OCI-LY7 (cell line): ENCODE data around the gene DDAH1. TPM values are rescaled to one million over a fixed set of nuclear protein-coding genes. Genes with fewer than 3 reads are reported as not detected.

Source experiments
- BruUV-seq: library from RNA; stranded (reverse); fragments of 400-500 nt; replicated peaks from 2 replicates; lab custom pipeline; 2021; lab: Mats Ljungman, UMichigan
- CTCF ChIA-PET: fragments of 300-600 bp; sonication (Branson Sonifier 250); formaldehyde crosslinking; loops from one replicate; lab custom pipeline; 2022; ENCODE audit warnings: antibody characterized with exemption; ENCODE audit not compliant: unreplicated experiment; lab: Charles Lee
- POLR2A ChIA-PET: fragments of 300-600 bp; sonication (Branson Sonifier 250); formaldehyde crosslinking; loops from one replicate; lab custom pipeline; 2022; ENCODE audit warnings: antibody characterized with exemption; lab: Charles Lee
- DNase-seq: peaks from one replicate; pipeline ENCODE4 v3.0.0-alpha.2; 2015; ENCODE audit warnings: low spot score
- H2AFZ ChIP-seq: fragments of 200-600 bp; sonication (generic), shearing (Covaris generic); 2 replicates; pipeline ENCODE4 v1.6.1; 2014; ENCODE audit warnings: mild to moderate bottlenecking, antibody characterized with exemption, low read length, moderate library complexity
- H3K27ac ChIP-seq: fragments of 200-600 bp; sonication (generic); 2 replicates; pipeline ENCODE4 v1.5.1; 2014; ENCODE audit warnings: mixed run types, low read depth, mild to moderate bottlenecking, moderate library complexity, low read length, inconsistent platforms; ENCODE audit not compliant: poor library complexity, severe bottlenecking
- H3K36me3 ChIP-seq: fragments of 200-600 bp; sonication (generic); 2 replicates; pipeline ENCODE4 v1.6.1; 2014; ENCODE audit warnings: mild to moderate bottlenecking, antibody characterized with exemption, low read length, moderate library complexity, mixed read lengths; ENCODE audit not compliant: insufficient read depth
- H3K4me1 ChIP-seq: fragments of 200-600 bp; sonication (generic); 2 replicates; pipeline ENCODE4 v1.5.1; 2014; ENCODE audit warnings: mild to moderate bottlenecking, low read length; ENCODE audit not compliant: insufficient read depth, poor library complexity, severe bottlenecking
- H3K4me2 ChIP-seq: fragments of 200-600 bp; sonication (generic); 2 replicates; pipeline ENCODE4 v1.6.1; 2014; ENCODE audit warnings: mild to moderate bottlenecking, low read length
- H3K4me3 ChIP-seq: fragments of 200-600 bp; sonication (generic); 2 replicates; pipeline ENCODE4 v1.5.1; 2014; ENCODE audit warnings: mild to moderate bottlenecking, low read depth, low read length; ENCODE audit not compliant: poor library complexity, severe bottlenecking
- H3K79me2 ChIP-seq: fragments of 200-600 bp; sonication (generic); 2 replicates; pipeline ENCODE4 v1.6.1; 2016; ENCODE audit warnings: low read depth, mild to moderate bottlenecking, low read length, moderate library complexity, mixed read lengths; ENCODE audit not compliant: insufficient read depth
- H3K9me2 ChIP-seq: fragments of 200-600 bp; sonication (generic); 2 replicates; pipeline ENCODE4 v1.6.1; 2016; ENCODE audit warnings: mild to moderate bottlenecking, low read length, mixed read lengths; ENCODE audit not compliant: insufficient read depth
- H3K9me3 ChIP-seq: fragments of 200-600 bp; sonication (generic); 2 replicates; pipeline ENCODE4 v1.6.1; 2014; ENCODE audit warnings: mild to moderate bottlenecking, mixed run types, low read length, mixed read lengths
- H4K20me1 ChIP-seq: fragments of 200-600 bp; sonication (generic); 2 replicates; pipeline ENCODE4 v1.6.1; 2014; ENCODE audit warnings: mild to moderate bottlenecking, antibody characterized with exemption, low read length, moderate library complexity, mixed read lengths; ENCODE audit not compliant: insufficient read depth
- CTCF ChIP-seq: fragments of 200-600 bp; sonication (generic); conservative IDR thresholded peaks from 2 replicates; pipeline ENCODE4 v1.5.1; 2014; ENCODE audit warnings: mild to moderate bottlenecking, antibody characterized with exemption, low read length, moderate library complexity, mixed read lengths
- EZH2phosphoT487 ChIP-seq: fragments of 200-600 bp; sonication (generic); IDR thresholded peaks from 2 replicates; pipeline ENCODE4 v1.6.1; 2018; ENCODE audit warnings: low read depth, borderline replicate concordance, mild to moderate bottlenecking, mixed run types, antibody characterized with exemption, low read length, moderate library complexity, mixed read lengths
- intact Hi-C: fragments of 100-400 bp; cut with micrococcal nuclease; formaldehyde crosslinking; loops from one replicate; pipeline ENCODE4 v1.10.0; 2022; ENCODE audit not compliant: unreplicated experiment
- total RNA-seq, 2 experiments: library from RNA; depleted of rRNA in 1 of 2; stranded (reverse); fragments of >200 nt in 1 of 2; shearing (Covaris generic) in 1 of 2; gene quantifications; 2 replicates each; pipeline ENCODE4 v1.2.3, GENCODE V29; 2014 to 2022

The DDAH1 gene
- total RNA-seq, 2 experiments from 2014 or later = not detected

- no peaks in the 10 kb centered on the region for H3K79me2 ChIP-seq
- POLR2A ChIA-PET = no interaction called here
- H3K36me3 ChIP-seq = no peaks in the 10 kb centered on the region
- no peaks in the 10 kb centered on the region for H3K9me2 ChIP-seq
- DNase-seq = no peak
- CTCF ChIA-PET = no interaction called here
- no peaks in the 10 kb centered on the region for H4K20me1 ChIP-seq
- no peaks in the 10 kb centered on the region for H3K4me1 ChIP-seq
- H3K4me3 ChIP-seq = no peak overlapping the region
- no peak overlapping the region for H3K4me2 ChIP-seq
- TF ChIP-seq CTCF (no peak), EZH2phosphoT487 (no peak)
- no peaks in the 10 kb centered on the region for H3K9me3 ChIP-seq
- H3K27ac ChIP-seq = no peak overlapping the region
- intact Hi-C loops = no loop called here
- no peak overlapping the region for H2AFZ ChIP-seq
- BruUV-seq = no TSS peak
Observed at GRCh38 chr1:85451236-85451830, 13.6 kb downstream of the DDAH1 start.

GRCh38 chr1:85450832-85451231 lies 14.1 kb downstream of the DDAH1 start:
- H3K36me3 ChIP-seq = no peaks in the 10 kb centered on the region
- no peak overlapping the region for H2AFZ ChIP-seq
- DNase-seq = no peak
- H3K9me2 ChIP-seq = no peaks in the 10 kb centered on the region
- no peaks in the 10 kb centered on the region for H3K79me2 ChIP-seq
- H3K27ac ChIP-seq = no peak overlapping the region
- intact Hi-C loops = no loop called here
- TF ChIP-seq EZH2phosphoT487 (no peak), CTCF (no peak)
- H3K4me1 ChIP-seq = no peaks in the 10 kb centered on the region
- H3K4me3 ChIP-seq = no peak overlapping the region
- H3K4me2 ChIP-seq = no peak overlapping the region
- no peaks in the 10 kb centered on the region for H3K9me3 ChIP-seq
- POLR2A ChIA-PET = no interaction called here
- no TSS peak for BruUV-seq
- CTCF ChIA-PET = no interaction called here
- H4K20me1 ChIP-seq = no peaks in the 10 kb centered on the region

GRCh38 chr1:85449356-85449755 lies 15.6 kb downstream of the DDAH1 start:
- BruUV-seq = no TSS peak
- H3K4me1 ChIP-seq = no peaks in the 10 kb centered on the region
- H3K79me2 ChIP-seq = no peaks in the 10 kb centered on the region
- H3K36me3 ChIP-seq = no peaks in the 10 kb centered on the region
- H2AFZ ChIP-seq = no peak overlapping the region
- TF ChIP-seq CTCF (no peak), EZH2phosphoT487 (no peak)
- no peaks in the 10 kb centered on the region for H3K9me2 ChIP-seq
- ChIA-PET POLR2A (no interaction called here), CTCF (no interaction called here)
- intact Hi-C loops = no loop called here
- no peak overlapping the region for H3K27ac ChIP-seq
- no peaks in the 10 kb centered on the region for H4K20me1 ChIP-seq
- H3K4me3 ChIP-seq = no peak overlapping the region
- DNase-seq = no peak
- no peak overlapping the region for H3K4me2 ChIP-seq
- H3K9me3 ChIP-seq = no peaks in the 10 kb centered on the region
